H1 (cell line): ENCODE data around the gene FGFR2. TPM values are rescaled to one million over a fixed set of nuclear protein-coding genes. Genes with fewer than 3 reads are reported as not detected.

Experiments used
- EP300 ChIP-seq, 2 experiments: IDR thresholded peaks; 1 replicate in 1 of 2; 2 replicates in 1 of 2; pipeline ENCODE4 v1.6.1; 2011 to 2012; ENCODE audit warnings: low read depth in 2 of 2, low read length in 2 of 2, mild to moderate bottlenecking in 2 of 2, borderline replicate concordance in 1 of 2, inconsistent platforms in 1 of 2, moderate library complexity in 1 of 2
- GTF2F1 ChIP-seq: IDR thresholded peaks from 2 replicates; pipeline ENCODE4 v1.6.1; 2012; ENCODE audit warnings: low read depth, low read length, improper control_type of control experiment, borderline replicate concordance
- polyA plus RNA-seq, 7 experiments: library from polyadenylated mRNA; depleted of rRNA in 3 of 7; stranded (reverse) in 5 of 7; unstranded in 2 of 7; fragments of >200 nt in 5 of 7; fragments of 200-250 nt in 2 of 7; gene quantifications; 1 replicate in 5 of 7; 2 replicates in 1 of 7; 4 replicates in 1 of 7; pipeline versions ENCODE4 v1.2.1 to v1.2.3, GENCODE V29; 2011 to 2013; ENCODE audit warnings: missing spikeins in 2 of 7, mixed read lengths in 2 of 7
- total RNA-seq: library from RNA; stranded (reverse); fragmentation: NEBNext Ultra II Directional; extraction: Animal tissue kit (Norgen Biotek cat#: 25700); gene quantifications from 2 replicates; pipeline ENCODE4 v1.2.1, GENCODE V29; 2021

FGFR2 gene
- total and polyA plus RNA-seq, 2 of the 8 experiments (the other 6 are each of a cell fraction or from before 2014, with no cell fraction given): 50.2 to 81.2 TPM

DNA sequence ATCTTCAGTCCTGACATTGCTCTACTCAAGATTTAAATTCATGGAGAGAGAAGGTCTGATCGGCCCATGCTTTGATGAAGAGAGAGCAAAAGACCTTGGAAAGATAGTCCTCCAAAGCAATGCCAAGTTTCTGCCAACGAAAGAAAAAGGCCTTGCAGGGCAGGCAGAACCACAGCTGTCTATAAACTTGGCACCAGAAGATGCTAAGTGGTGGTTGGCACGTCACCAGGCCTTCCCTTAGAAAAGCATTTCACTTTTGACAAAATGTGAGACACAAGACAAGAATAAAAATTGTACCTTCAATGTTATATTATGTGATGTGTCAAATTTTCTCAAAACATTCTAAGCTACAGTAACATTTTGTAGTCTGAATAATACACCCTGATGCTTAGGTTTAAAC lies 42.0 kb upstream of the FGFR2 start (continued):
- TF ChIP-seq EP300 (IDR thresholded peaks at IDR 0.05; ENCODE audit: borderline replicate concordance in 1 of 2, low read depth in 2 of 2, low read length in 2 of 2) (no peak), GTF2F1 (no peak)
